GM18858 (cell line): ENCODE measurements around the gene UBE2R2.
"Not testable (repeated sequence)": the region's sequence is repeated elsewhere in the genome, so short reads cannot be mapped to it uniquely, and the experiment has no call there.

Source experiments
- ATAC-seq: cut with Tn5 transposase; IDR thresholded peaks from one replicate; pipeline ENCODE4 v1.9.1; 2021; ENCODE audit not compliant: unreplicated experiment

UBE2R2 gene

GRCh38 chr9:33924978-33925797 is 108.2 kb downstream of the UBE2R2 start:
- ATAC-seq: no peak

- no peak for ATAC-seq
These were observed 110.0 kb downstream of the UBE2R2 start for GRCh38 chr9:33926746-33927485.

- ATAC-seq: no peak
These were observed 110.7 kb downstream of the UBE2R2 start for GRCh38 chr9:33927694-33928093.

GRCh38 chr9:33931326-33931725 is 114.4 kb downstream of the UBE2R2 start:
- no peak for ATAC-seq

- no peak for ATAC-seq
These were observed 115.3 kb downstream of the UBE2R2 start for GRCh38 chr9:33932078-33932807.

GRCh38 chr9:33934188-33934878 is 117.4 kb downstream of the UBE2R2 start:
- ATAC-seq: no peak

- ATAC-seq: no peak
These were observed 123.2 kb downstream of the UBE2R2 start for GRCh38 chr9:33939924-33940874.

GRCh38 chr9:33942471-33943083 is 125.6 kb downstream of the UBE2R2 start:
- ATAC-seq: no peak

GRCh38 chr9:33943389-33943788 is 126.4 kb downstream of the UBE2R2 start:
- no peak for ATAC-seq

- no peak for ATAC-seq
These were observed 130.0 kb downstream of the UBE2R2 start for GRCh38 chr9:33946779-33947535.

GRCh38 chr9:33950371-33950770 is 133.4 kb downstream of the UBE2R2 start:
- ATAC-seq: no peak

- ATAC-seq: no peak
These were observed 135.1 kb downstream of the UBE2R2 start for GRCh38 chr9:33952066-33952465.

- no peak for ATAC-seq
These were observed 139.6 kb downstream of the UBE2R2 start for GRCh38 chr9:33956544-33956943.

- no peak for ATAC-seq
These were observed 142.8 kb downstream of the UBE2R2 start for GRCh38 chr9:33959725-33960124.

GRCh38 chr9:33962468-33962867 is 145.5 kb downstream of the UBE2R2 start:
- ATAC-seq: not testable (repeated sequence)

- ATAC-seq: no peak
These were observed 147.3 kb downstream of the UBE2R2 start for GRCh38 chr9:33964086-33964768.
